Dendritic cell treated with granulocyte-macrophage colony-stimulating factor and Interleukin-4, amounts not matched to agents 40 ng/mL and 50 ng/mL, for 4 days (primary cell): ENCODE results near the gene PLEKHM1.
A peak's percentile ranks its signal among the peaks of the same experiment; 100 is the strongest.

Experiments
- H3K27ac Mint-ChIP-seq: one replicate; pipeline ENCODE4 v1.8.0; 2022; ENCODE audit warnings: mild to moderate bottlenecking, mixed read lengths
- H3K27me3 Mint-ChIP-seq: one replicate; pipeline ENCODE4 v1.8.0; 2022; ENCODE audit warnings: mild to moderate bottlenecking, mixed read lengths
- H3K36me3 Mint-ChIP-seq: one replicate; pipeline ENCODE4 v1.8.0; 2022; ENCODE audit warnings: low read depth, mixed read lengths
- H3K4me1 Mint-ChIP-seq: one replicate; pipeline ENCODE4 v1.8.0; 2022; ENCODE audit warnings: low read depth, mixed read lengths
- H3K4me3 Mint-ChIP-seq: one replicate; pipeline ENCODE4 v1.8.0; 2022; ENCODE audit warnings: mild to moderate bottlenecking, moderate library complexity, mixed read lengths
- H3K9me3 Mint-ChIP-seq: one replicate; pipeline ENCODE4 v1.8.0; 2022; ENCODE audit warnings: mixed read lengths
- intact Hi-C: fragments of 100-400 bp; cut with micrococcal nuclease; formaldehyde crosslinking; loops from one replicate; pipeline ENCODE4 v1.15.0; 2022

PLEKHM1 gene

DNA sequence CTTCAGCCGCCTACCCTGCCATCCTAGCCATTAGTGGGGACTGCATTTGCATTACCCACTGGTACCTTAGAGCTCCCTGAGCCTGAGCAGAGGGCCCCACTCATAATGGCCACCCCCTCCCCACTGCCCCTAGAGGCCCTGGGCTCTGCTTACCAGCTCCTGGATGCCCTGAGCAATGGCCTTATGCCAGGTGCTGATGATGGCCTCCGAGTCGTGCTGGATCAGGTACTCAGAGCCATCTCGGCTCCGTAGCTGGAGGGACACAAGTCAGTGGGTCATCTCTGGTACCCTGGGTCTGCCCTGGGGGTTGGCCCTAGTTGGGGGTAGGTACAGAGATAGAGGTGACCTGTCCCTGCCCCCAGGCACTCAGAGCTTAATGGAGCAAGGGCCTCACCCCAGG, 92.7 kb downstream of the PLEKHM1 start:
- intact Hi-C loops: no loop called here
- Mint-ChIP-seq H3K36me3 (peaks cover 99% of the 10 kb centered on the region), H3K27ac (no peak overlapping the region)

DNA sequence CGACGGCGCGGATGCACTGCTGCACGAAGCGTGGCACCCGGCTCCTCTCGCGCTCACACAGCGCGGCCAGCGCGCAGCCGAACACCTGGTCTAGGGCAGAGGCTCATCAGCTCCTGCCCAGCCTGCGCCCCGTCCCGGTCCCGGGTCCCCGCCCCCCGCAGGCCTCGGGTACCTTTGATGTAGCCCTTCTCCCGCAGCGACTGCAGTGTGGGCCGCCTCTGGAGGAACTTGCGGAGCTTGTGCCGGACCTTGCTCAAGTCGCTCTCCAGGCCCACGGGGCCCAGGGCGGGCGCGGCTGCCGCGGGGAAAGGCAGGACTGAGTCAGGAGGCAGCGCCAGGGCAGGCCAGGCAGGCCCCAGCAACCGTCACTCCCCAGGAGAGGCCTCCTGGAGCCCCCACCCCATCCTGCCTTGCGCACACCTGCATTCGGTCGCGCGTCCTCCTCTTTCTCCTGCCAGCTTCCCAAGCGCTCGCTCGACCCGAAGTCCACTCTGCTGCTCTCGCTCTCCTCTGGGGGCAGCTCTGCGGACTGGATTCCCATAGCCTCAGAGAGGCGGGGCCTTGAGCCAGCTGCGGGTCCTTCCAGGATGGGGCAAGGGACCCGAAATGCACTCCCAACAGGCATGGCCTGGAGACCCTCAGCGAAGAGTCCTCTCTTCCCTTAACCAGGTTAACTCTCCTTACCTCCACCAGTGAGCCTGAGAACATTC, 93.9 kb downstream of the PLEKHM1 start:
- peaks cover 87% of the 10 kb centered on the region for H3K36me3 Mint-ChIP-seq
- H3K4me1 Mint-ChIP-seq: peaks cover 19% of the 10 kb centered on the region
- intact Hi-C loops: no loop called here
- H3K27me3 Mint-ChIP-seq: peaks cover 7% of the 10 kb centered on the region
- H3K4me3 Mint-ChIP-seq: no peak overlapping the region
- H3K27ac Mint-ChIP-seq: no peak overlapping the region
- no peaks in the 10 kb centered on the region for H3K9me3 Mint-ChIP-seq

More for the DNA sequence above, 92.7 kb downstream of the PLEKHM1 start:
- Mint-ChIP-seq H3K4me1 (peaks cover 16% of the 10 kb centered on the region), H3K9me3 (no peaks in the 10 kb centered on the region), H3K27me3 (peaks cover 4% of the 10 kb centered on the region), H3K4me3 (no peak overlapping the region)

DNA sequence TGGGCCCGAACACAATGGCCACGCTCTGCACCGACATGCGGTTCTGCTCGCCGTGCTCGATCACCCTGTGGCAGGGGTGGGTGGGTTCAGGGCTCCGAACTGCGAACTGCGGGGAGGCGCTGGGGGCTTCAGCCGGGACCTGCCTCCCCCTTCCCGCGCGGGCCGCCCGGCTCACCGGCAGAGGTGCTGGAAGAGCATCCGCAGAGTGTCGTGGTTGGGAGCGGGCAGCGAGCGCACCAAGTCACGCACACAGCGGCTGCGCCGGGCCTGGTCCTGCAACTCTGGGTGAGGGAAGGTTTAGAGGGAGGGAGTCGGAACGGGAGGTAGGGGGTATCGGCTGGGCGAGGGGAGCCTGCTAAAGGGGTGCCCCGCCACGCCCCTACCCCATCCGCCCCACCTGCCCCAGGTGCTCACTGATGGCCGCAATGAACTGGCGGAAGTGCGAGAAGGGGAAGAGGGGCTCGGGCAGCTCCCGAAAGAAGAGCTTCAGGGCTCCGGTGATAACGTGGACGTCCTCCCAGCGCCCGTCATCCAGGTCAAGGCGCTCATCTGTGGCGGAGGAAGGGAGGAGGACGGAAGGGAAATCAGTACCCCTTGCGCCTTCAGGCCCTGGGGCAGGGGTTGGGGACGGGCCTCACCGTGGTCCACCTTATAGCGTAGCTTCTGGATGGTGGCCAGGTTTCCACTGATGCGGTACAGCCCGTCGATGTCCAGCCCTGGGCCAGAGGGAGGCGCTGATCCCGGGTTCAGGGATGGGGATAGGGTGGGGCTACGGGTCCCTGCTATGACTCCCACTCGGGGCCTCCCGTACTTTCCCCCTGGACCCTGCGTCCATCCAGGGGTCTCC, 94.7 kb downstream of the PLEKHM1 start:
- Mint-ChIP-seq H3K27ac (no peak overlapping the region), H3K9me3 (no peaks in the 10 kb centered on the region), H3K4me3 (no peak overlapping the region), H3K4me1 (peaks cover 25% of the 10 kb centered on the region), H3K36me3 (peaks cover 78% of the 10 kb centered on the region), H3K27me3 (peaks cover 12% of the 10 kb centered on the region)
- intact Hi-C loops: no loop called here

DNA sequence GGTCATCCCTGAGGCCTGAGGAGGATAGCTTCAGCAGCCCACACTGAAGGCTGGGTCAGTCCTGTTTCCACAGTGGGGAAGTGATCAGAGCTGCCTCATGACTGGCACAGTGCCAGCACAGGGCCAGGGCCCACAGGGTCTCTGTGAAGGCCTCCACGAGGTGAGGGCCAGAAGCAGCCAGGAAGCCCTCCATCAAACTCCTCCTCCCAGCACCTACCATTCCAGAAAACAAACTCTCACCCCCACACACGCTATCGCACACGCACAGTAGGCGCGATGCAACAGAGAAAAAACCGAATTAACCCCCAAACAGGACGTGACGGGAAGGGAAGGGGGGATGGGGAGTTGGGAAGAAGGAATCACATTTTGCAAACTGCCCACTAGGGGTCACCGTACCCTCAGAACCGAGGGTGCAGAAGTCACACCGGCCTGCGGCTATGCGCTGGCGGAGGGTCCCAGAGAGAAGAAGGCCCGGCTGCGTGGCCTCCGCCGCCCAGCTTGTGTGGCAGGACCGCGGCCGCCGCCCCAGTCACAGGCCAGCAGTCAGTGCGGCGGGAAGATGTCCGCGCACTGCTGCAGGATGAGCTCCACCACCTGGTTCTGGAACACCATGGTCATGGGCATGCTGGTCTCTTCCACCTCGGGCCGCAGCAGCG, 95.5 kb downstream of the PLEKHM1 start:
- peaks cover 25% of the 10 kb centered on the region for H3K4me1 Mint-ChIP-seq
- H3K36me3 Mint-ChIP-seq: peaks cover 71% of the 10 kb centered on the region
- H3K27me3 Mint-ChIP-seq: peaks cover 12% of the 10 kb centered on the region
- no peaks in the 10 kb centered on the region for H3K9me3 Mint-ChIP-seq
- intact Hi-C loops: no loop called here
- no peak overlapping the region for H3K27ac Mint-ChIP-seq
- no peak overlapping the region for H3K4me3 Mint-ChIP-seq

DNA sequence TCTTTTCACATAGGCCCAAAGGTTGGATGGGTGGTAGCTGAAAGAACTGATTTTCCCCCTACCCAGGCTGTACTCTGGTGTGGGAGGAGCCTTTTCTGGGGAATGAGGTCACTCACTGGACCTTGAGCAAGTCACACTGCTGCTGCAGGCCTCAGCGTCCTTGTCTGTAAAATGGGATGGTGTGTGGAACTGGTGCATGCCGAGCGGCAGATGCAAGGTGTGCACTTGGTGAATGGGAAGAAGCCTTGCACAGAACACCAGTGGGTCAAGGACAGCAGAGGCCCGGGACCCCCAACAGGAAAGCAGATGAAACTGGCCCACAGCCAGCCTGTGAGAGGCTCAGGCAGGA, 96.0 kb downstream of the PLEKHM1 start:
- H3K4me1 Mint-ChIP-seq: peaks cover 29% of the 10 kb centered on the region

DNA sequence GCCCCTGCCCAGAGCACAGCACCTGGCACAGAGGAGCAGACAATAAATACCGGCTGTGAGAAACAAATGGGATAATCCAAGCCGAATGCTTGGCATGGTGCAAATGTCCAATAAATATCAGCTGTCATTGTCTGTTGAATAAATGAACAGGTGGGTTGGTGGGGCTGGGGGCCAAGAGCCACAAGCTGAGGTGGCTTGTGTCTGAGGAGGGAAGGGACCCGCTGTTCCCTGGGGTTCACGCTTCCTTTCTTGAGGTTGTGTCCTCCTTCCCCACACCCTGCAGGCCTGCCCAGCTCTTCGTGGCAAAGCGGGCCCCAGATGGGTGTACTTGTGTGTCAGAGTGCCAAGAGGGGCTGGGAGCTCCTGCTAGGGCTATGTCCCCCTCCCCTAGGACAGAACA, 96.4 kb downstream of the PLEKHM1 start:
- H3K27me3 Mint-ChIP-seq: peaks cover 16% of the 10 kb centered on the region
- intact Hi-C loops: no loop called here
- no peaks in the 10 kb centered on the region for H3K9me3 Mint-ChIP-seq
- peaks cover 33% of the 10 kb centered on the region for H3K4me1 Mint-ChIP-seq
- H3K27ac Mint-ChIP-seq: no peak overlapping the region
- no peak overlapping the region for H3K4me3 Mint-ChIP-seq
- H3K36me3 Mint-ChIP-seq: peaks cover 61% of the 10 kb centered on the region

More for the DNA sequence above, 96.0 kb downstream of the PLEKHM1 start:
- Mint-ChIP-seq H3K27me3 (peaks cover 15% of the 10 kb centered on the region), H3K4me3 (no peak overlapping the region), H3K36me3 (peaks cover 66% of the 10 kb centered on the region), H3K9me3 (no peaks in the 10 kb centered on the region), H3K27ac (no peak overlapping the region)
- intact Hi-C loops: no loop called here

DNA sequence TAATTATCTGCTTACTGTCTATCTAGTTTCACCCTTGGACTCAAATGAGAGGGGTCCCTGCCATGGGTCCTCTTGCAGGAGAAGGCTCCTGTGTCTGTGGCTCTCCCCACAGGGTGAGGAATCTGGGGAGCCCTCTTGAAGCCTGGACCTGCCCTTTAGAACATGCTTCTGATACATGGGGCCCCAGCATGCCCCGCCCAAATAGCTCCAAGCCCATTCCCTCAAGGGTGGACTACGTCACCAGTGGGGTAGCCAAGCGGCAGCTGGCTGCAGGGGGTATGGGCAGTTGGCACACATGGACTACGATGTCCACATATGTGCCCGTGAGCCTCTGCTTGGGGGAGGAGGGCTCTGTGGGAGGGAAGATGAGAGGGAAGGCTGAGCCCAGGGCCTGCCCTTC, 97.1 kb downstream of the PLEKHM1 start:
- peaks cover 40% of the 10 kb centered on the region for H3K4me1 Mint-ChIP-seq

DNA sequence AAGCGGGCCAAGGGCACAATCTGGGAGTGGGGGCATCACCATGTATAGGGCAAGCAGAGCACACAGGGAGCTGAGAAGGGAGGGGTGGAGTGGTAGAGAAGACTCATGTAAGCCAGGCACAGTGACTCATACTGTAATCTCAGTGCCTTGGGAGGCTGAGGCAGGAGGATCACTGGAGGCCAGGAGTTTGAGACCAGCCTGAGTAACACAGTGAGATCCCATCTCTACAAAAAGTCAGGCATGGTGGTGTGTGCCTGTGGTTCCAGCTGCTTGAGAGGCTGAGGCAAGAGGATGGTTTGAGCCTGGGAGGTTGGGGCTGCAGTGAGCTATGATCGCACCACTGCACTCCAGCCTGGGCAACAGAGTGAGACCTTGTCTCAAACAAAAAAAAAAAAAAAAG, 98.6 kb downstream of the PLEKHM1 start:
- Mint-ChIP-seq H3K36me3 (peaks cover 40% of the 10 kb centered on the region), H3K4me3 (no peak overlapping the region), H3K4me1 (peaks cover 45% of the 10 kb centered on the region), H3K27me3 (peaks cover 26% of the 10 kb centered on the region), H3K27ac (no peak overlapping the region), H3K9me3 (no peaks in the 10 kb centered on the region)
- intact Hi-C loops: no loop called here

More for the DNA sequence above, 97.1 kb downstream of the PLEKHM1 start:
- H3K4me3 Mint-ChIP-seq: no peak overlapping the region
- peaks cover 20% of the 10 kb centered on the region for H3K27me3 Mint-ChIP-seq
- H3K27ac Mint-ChIP-seq: peak overlapping the region; percentile 52
- H3K9me3 Mint-ChIP-seq: no peaks in the 10 kb centered on the region
- peaks cover 55% of the 10 kb centered on the region for H3K36me3 Mint-ChIP-seq
- intact Hi-C loops: no loop called here

DNA sequence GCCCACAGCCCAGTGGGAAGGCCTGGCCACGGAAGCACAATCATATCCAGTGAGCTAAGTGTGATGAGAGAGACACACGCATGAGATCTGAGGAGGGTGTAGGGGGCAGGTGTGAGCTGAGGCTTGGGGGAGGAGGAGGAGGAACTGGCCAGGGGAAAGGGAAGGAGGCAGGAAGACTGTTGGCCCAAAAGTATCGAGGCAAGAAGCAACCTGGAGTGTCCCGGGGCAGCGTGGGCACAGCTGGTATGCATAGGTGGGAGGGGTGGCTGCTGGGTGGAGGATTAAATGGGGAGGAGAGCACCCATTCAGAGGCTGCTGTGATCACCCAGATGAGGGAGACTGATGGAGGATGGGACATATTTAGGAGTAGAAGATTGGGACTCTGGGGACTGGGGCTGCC, 99.2 kb downstream of the PLEKHM1 start:
- peaks cover 26% of the 10 kb centered on the region for H3K27me3 Mint-ChIP-seq
- H3K27ac Mint-ChIP-seq: no peak overlapping the region
- intact Hi-C loops: no loop called here
- no peaks in the 10 kb centered on the region for H3K9me3 Mint-ChIP-seq
- no peak overlapping the region for H3K4me3 Mint-ChIP-seq
- peaks cover 45% of the 10 kb centered on the region for H3K4me1 Mint-ChIP-seq
- H3K36me3 Mint-ChIP-seq: peaks cover 33% of the 10 kb centered on the region

DNA sequence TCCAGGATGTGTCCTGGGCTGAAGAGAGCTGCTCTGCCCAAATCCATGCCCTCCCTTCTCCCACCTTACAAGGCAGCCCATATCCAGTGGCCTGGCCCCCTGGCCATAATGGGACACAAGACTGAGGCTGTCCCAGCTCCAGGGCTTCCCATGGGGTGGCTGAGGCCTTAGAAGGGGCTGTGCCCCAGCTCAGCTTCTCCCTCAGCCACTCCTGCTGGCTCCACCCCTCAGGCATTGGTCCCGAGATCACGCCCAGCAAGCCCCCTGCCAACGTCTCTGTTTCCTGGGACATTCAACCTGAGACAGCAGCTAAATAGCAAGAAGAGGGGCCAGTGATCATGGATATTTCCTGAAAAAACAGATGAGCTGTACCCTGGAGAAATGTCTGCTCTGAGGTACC, 101.2 kb downstream of the PLEKHM1 start:
- peaks cover 14% of the 10 kb centered on the region for H3K36me3 Mint-ChIP-seq
- intact Hi-C loops: no loop called here
- H3K4me1 Mint-ChIP-seq: peaks cover 44% of the 10 kb centered on the region
- H3K4me3 Mint-ChIP-seq: no peak overlapping the region
- peaks cover 31% of the 10 kb centered on the region for H3K27me3 Mint-ChIP-seq
- H3K27ac Mint-ChIP-seq: no peak overlapping the region
- H3K9me3 Mint-ChIP-seq: no peaks in the 10 kb centered on the region

DNA sequence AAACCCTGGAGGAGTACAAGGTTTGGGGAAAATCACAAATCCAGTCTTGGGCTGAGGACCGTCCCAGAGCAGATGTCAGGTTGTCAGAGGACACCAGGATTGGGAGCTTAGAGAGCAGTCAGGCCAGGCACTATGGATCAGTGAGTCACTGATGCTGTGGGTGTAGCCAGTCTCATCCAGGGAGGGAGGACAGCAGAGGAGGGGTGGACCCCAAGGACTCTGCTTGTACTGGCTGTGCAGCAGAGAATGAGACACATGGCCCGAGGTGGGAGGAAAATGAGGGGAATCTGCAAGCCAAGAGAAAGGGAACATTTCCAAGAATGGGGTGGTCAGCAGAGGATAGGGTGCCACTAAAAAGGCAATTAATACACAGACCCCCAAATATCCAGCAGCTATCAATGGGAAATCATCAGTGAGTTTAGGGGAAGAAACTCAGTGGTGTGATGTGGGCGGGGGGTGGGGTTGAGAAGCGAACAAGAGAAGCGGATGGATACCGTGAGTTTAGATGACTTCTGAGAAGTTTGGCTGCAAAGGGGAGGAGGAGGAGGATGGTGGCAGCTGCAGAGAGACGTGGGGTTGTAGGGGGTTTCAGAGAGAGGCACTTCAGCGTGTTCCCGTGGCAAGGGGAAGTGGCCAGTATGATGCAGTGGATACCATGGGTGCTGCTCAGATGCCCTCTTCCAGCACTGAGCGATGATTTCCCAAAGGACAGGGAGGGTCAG, 101.8 kb downstream of the PLEKHM1 start:
- Mint-ChIP-seq H3K4me1 (peaks cover 50% of the 10 kb centered on the region), H3K27ac (peak overlapping the region; percentile 22), H3K4me3 (no peak overlapping the region), H3K36me3 (peaks cover 8% of the 10 kb centered on the region), H3K27me3 (peaks cover 37% of the 10 kb centered on the region), H3K9me3 (no peaks in the 10 kb centered on the region)
- intact Hi-C loops: no loop called here

DNA sequence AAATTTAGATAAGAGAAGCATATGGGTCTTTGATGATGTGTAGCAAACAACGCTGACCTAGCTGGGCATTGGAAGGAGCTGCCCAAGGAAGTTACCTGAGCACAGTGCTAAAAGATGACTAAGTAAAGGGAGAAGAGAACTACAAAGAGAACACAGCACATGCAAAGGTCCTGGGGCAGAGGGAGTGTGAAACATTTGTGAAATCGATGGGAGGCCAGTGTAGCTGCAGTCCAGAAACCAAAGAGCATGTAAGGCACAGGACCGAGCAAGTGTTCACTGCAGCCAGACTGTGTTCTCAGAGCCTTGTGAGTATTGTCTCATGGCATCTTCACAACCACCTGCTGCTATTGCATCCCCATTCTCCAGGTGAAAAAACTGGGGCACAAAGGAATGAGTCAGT, 102.8 kb downstream of the PLEKHM1 start:
- Mint-ChIP-seq H3K9me3 (no peaks in the 10 kb centered on the region), H3K4me1 (peaks cover 58% of the 10 kb centered on the region), H3K4me3 (no peak overlapping the region), H3K36me3 (no peaks in the 10 kb centered on the region), H3K27me3 (peaks cover 34% of the 10 kb centered on the region), H3K27ac (no peak overlapping the region)
- intact Hi-C loops: no loop called here

DNA sequence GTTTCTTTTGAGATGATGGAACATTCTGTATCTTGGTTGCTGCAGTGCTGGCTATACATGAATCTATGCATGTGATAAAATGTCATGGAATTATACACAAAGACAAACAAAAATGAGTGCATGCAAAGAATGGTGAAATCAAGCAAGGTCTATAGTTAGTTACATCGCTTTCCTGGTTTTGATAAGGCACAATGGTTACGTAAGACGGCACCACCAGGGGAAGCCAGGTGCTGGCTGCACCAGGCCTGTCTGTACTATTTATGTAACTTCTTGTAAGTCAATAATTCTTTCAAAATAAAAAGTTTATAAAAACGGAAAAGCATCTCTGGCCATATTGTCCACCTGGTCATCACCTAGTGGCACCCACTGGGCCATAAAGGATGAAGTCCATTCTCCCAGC, 104.3 kb downstream of the PLEKHM1 start:
- Mint-ChIP-seq H3K9me3 (no peaks in the 10 kb centered on the region), H3K27me3 (peaks cover 27% of the 10 kb centered on the region), H3K36me3 (no peaks in the 10 kb centered on the region), H3K4me3 (no peak overlapping the region), H3K4me1 (peaks cover 52% of the 10 kb centered on the region), H3K27ac (no peak overlapping the region)
- intact Hi-C loops: no loop called here
